KG1 (cell line): ENCODE data around the gene SENP7.
"Not testable (repeated sequence)": the region's sequence is repeated elsewhere in the genome, so short reads cannot be mapped to it uniquely, and the experiment has no call there.

Source experiments
- DNase-seq: peaks from one replicate; lab custom pipeline; 2025; lab: John Stamatoyannopoulos, UW

SENP7 gene

DNA sequence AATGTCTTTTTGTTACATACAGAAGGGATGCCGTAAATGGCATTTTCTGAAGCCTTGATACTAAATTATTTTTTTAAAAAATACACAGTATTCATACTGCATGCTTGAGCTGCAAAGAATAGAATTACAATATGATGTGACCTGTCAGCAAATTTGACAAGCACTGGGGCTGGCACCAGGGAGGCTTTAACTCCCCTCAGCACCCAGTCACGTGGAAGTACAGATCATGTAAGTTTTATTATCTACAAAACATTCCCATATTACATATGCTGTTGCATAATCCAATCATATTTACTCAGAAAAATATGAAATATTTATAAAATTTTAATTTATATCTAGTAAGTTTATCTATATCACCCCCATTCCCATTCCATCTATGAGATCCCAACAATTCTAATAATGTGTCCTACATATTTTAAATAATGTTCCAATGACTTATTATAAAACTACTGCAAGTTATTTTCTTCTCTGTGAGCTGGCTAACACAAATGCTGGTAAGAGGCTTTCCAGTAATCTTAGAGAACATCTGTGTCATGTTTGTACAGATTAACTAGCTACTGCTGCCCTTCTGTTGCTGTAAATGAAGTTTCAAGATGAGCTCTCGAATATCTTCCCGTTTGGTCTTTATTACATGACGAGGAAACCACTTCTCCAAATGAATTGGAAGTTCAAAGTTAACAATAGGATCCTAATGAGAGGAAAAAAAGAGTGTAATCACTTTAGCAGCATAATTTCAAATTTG, 187.4 kb downstream of the SENP7 start:
- no peak for DNase-seq

GRCh38 chr3:101320475-101320874, 192.5 kb downstream of the SENP7 start, which contains the start of gene IMPG2:
TSS of gene IMPG2 (minus strand) at chr3:101320575. CDS start at chr3:101320372, 203 bp downstream.
- DNase-seq = no peak

DNA sequence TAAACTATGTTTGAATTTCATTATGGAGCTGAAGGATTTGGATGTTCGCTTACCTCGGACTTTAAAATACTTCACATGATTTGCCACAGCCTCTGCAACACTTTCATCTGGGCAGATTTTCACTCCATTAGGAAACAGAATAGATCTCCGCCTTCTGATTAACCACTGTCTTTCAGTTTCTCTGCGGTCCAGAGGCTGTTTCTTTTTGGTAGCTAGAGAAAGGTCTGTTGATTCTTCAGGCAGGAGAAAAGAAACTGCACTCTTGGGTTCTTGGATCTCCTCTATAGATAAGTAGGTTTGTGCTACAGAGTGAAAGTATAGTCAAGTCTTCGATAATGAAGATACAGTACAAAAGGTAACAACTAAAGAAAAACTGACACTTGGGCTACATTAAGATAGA, 193.5 kb downstream of the SENP7 start:
- DNase-seq = no peak

DNA sequence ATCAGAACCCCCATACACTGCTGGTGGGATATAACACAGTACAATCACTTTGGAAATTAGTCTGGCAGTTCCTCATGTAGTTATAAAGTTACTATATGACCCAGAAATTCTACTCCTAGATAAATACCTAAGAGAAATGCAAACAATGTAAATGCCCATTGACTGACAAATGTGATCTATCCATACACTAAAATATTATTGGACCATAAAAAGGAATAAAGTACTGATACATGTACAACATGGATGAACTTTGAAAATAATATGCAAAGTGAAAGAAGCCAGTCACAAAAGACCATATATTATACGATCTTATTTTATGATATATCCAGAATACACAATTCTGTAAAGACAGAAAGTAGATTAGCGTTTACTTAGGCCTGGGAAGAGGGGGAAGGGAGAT, 200.5 kb downstream of the SENP7 start:
- no peak for DNase-seq

DNA sequence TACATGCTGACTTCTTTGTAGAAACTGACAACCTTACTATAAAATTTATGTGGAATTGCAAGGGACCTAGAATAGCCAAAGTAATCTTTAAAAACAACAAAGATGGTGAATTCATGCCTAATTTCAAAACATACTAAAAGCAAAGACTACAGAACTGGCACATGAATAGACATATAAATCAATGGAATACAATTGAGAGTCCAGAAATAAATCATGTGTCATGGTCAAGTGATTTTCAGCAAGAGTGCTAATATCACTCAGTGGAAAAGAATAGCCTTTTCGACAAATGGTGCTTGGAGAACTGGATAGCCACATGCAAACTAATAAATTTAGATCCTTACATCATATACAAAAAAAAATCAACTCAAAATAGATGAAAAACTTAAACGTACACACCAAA, 201.3 kb downstream of the SENP7 start:
- no peak for DNase-seq

- DNase-seq = no peak
These were observed 202.0 kb downstream of the SENP7 start for GRCh38 chr3:101310978-101311375.

DNA sequence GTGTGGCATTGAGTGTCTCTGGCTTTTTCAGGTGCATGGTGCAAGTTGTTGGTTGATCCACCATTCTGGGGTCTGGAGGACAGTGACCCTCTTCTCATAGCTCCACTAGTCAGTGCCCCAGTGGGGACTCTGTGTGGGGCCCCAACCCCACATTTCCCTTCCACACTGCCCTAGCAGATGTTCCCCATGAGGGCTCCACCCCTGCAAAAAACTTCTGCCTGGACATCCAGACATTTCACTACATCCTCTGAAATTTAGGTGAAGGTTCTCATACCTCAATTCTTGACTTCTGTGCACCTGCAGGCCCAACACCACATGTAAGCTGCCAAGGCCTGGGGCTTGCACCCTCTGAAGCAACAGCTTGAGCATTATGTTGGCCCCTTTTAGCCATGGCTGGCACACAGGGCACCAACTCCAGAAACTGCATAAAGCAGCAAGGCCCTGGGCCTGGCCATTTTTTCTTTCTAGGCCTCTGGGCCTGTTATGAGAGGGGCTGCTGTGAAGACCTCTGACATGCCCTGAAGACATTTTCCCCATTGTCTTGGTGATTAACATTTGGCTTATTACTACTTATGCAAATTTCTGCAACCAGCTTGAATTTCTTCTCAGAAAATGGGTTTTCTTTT, 204.8 kb downstream of the SENP7 start:
- not testable (repeated sequence) for DNase-seq

DNA sequence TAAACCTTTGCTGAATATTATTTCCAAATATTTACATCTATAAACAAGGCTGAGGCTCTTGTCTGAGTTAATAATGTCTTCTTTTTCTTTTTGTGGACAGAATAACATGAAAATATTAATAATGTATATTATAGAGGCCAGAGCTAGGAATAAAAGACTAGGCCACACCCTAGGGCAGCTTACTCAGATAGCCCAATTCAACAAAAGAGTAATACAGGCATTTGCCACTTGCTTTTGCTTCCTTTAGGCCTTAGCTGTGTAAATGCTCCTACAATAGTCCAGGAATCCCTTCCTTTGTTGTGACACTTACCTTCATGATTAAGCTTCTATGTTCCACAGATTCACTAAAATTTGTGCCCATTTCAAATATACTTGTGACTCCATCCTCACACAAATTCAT, 209.2 kb downstream of the SENP7 start:
- DNase-seq = no peak

GRCh38 chr3:101303089-101303731, 209.8 kb downstream of the SENP7 start:
- no peak for DNase-seq

- no peak for DNase-seq
These were observed 212.9 kb downstream of the SENP7 start for GRCh38 chr3:101300073-101300472.

DNA sequence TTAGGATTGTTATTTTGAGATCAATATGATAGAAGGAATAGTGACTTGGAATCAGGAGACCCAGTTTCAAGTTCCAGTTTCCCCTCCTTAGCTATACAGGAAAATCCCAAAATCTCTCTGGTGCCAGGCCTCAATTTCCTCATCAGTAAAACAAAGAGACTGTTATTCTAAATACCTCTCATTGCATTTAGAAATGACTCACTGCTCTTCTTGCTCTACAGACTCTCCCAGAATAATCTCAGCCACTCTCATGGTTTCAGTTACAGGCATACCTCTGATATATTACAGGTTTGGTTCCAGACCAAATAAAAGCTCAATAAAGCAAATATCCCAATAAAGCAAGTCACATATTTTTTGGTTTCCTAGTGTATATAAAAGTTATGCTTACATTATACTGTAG, 221.0 kb downstream of the SENP7 start:
- DNase-seq = no peak

GRCh38 chr3:101288294-101288693, 224.7 kb downstream of the SENP7 start:
- DNase-seq = no peak

DNA sequence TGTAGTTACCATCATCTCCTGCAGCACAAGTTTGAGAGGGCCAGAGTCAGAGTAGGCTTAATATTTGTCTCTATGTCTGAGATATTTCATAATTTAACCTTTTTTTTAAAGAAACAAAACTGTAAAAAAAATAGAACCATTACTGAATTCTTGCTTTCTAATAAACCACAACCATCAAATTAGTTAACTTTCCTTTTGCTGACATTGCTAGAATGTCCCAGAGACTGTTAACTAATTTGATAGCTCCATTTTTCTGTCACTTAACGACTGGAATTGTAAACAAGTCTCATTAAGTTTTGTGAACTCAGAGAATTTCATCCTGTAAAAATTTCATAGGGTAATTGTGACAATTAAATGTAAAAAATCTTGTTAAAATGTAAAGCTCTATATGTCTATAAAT, 228.3 kb downstream of the SENP7 start:
- DNase-seq = no peak

GRCh38 chr3:101281521-101282030, 231.4 kb downstream of the SENP7 start:
- no peak for DNase-seq

DNA sequence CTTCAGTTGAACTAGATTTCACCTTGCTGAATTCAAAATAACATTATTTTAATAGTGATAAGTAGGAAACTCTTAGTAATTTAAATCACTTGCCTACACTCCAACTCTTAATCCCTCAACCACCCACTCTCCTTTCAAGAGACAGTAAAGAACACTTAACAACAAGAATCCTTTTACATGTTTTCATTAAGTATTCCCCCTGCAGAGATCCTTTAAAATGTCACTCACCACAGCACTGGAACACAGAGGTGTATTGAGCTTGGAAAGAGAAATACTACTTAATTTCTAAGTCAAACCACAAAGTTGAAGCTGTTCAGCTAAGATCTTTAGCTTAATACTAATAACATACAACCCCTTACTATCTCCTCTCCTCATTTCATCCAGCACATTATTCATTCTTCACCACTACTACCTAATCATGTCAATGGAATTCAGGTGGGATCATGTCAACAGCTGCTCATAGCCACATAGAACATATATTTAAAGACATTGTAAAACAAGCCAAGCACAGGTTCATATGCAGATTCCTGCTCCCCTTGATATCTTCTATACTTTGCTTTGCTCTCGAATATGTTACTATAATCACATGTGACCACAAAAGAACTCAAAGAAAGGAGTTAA, 233.1 kb downstream of the SENP7 start:
- DNase-seq = no peak

DNA sequence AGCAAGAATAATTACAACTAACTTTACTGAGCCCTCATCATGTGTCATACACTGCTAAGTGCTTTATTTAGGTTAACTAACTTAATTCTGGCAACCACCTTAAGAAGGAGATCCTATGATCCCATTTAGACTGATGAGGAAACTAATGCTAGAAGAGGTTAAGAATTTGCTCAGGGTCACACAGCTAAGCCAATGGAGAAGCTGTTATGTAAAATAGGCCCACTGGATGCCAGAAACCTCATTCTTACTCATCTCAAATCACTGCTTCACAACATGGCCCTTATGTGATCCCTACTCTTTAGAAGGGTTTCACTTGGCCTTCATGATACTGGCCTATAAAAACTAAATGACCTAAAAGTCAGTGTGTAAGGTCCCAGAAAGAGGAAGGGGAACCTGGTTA, 233.8 kb downstream of the SENP7 start:
- no peak for DNase-seq

- DNase-seq = no peak
These were observed 234.3 kb downstream of the SENP7 start for GRCh38 chr3:101278727-101279126.
